Body of pancreas (tissue), 4 donors: ENCODE results near the gene NACA2. TPM values are rescaled to one million over a fixed set of nuclear protein-coding genes. Genes with fewer than 3 reads are reported as not detected.

Source experiments
- ATAC-seq: fragments of 150-250 bp; one replicate; pipeline ENCODE4 v1.9.1; 2016
- DNase-seq, 4 donors: peaks; one replicate each; pipeline ENCODE4 v3.0.0-alpha.2; 2019
- H3K27ac ChIP-seq, 4 donors: fragments of 200-600 bp; sonication (generic); 1 replicate in 3 of 4; 2 replicates in 1 of 4; pipeline versions ENCODE4 v1.5.1 to v1.6.1; 2016 to 2019; ENCODE audit warnings: mild to moderate bottlenecking in 1 of 4, mixed read lengths in 1 of 4, moderate library complexity in 1 of 4
- H3K27me3 ChIP-seq, 2 donors: fragments of 200-600 bp; sonication (generic); one replicate each; pipeline ENCODE4 v1.6.0; 2016; ENCODE audit warnings: mild to moderate bottlenecking in 1 of 2
- H3K36me3 ChIP-seq, 2 donors: fragments of 200-600 bp; sonication (generic); replicated peaks in 1 of 2; 2 replicates each; pipeline ENCODE4 v1.5.1; 2016; ENCODE audit warnings: low read depth in 2 of 2; ENCODE audit not compliant: insufficient read depth in 1 of 2
- H3K4me1 ChIP-seq: fragments of 200-600 bp; sonication (generic); one replicate; pipeline ENCODE4 v1.6.0; 2016
- H3K4me3 ChIP-seq, 2 donors: fragments of 200-600 bp; sonication (generic); 1 replicate in 1 of 2; 2 replicates in 1 of 2; pipeline ENCODE4 v1.5.1; 2016 to 2019
- H3K9me3 ChIP-seq, 3 donors: fragments of 200-600 bp; sonication (generic); 1 replicate in 2 of 3; 2 replicates in 1 of 3; pipeline ENCODE4 v1.5.1; 2016
- POLR2A ChIP-seq, 3 donors: fragments of 450-650 bp; IDR thresholded peaks; one replicate each; pipeline ENCODE4 v1.6.1; 2016; ENCODE audit warnings: antibody characterized with exemption in 3 of 3, mild to moderate bottlenecking in 2 of 3
- WGBS, 2 donors: methylation state at CpG; one replicate each; pipeline ENCODE4 v1.1.5; 2017; 5-methylcytosine and 5-hydroxymethylcytosine counted together
- intact Hi-C: fragments of 100-400 bp; cut with DNase I; formaldehyde crosslinking; loops from one replicate; pipeline ENCODE4 v1.15.1; 2023
- total RNA-seq, 2 donors: library from RNA; depleted of rRNA; stranded (reverse); fragments of >200 nt; gene quantifications; one replicate each; pipeline ENCODE4 v1.1.0, GENCODE V29; 2016
- TF ChIP-seq, protein P1 (sequence below), 7 experiments: fragments of 450-650 bp in 4 of 7; fragments of 200-600 bp in 3 of 7; sonication (generic) in 3 of 7; IDR thresholded peaks; one replicate each; pipeline ENCODE4 v1.5.1; 2016 to 2019; ENCODE audit warnings: antibody characterized with exemption in 7 of 7

NACA2 gene
- total RNA-seq, 2 donors from 2014 or later, result 1.6 TPM; not detected in 1

DNA sequence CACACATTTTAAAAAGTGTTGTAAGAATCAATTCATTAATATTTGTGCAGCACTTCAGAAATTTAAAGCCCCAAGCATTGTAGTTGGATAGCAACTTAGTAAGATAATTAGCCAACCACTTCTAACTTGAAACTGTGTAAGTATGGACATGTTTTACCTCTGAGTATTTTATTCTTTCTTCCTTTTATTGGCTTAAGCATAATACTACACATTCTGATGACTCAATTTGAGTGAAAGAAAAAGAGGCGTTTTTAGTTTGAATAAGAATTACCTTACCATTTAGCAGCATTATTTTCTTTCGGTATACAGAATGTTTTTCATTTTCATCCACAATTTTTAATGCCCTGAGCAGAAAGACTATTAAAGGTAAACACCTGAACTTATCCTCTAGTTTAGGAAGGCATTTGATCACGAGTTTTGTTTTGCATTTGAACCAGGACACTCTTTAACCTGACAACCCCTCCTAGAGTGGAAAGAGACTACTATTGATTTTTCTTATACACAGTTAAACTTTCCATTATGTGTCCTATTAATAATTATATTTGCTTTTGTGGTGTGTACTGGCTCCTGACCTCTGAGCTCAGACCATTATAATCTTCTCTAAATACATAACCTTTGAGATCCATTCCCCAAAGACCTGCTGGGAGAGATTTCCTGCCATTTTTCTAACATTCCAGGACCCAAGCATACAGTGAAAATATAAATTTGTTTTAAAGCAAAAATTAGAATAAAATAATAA is 9.2 kb downstream of the NACA2 start:
- no peaks in the 10 kb centered on the region for H3K9me3 ChIP-seq
- WGBS, 2 donors, result 17 to 23% methylated on average over 3 of the region's 3 CpGs
- no peak for ATAC-seq
- no peaks in the 10 kb centered on the region for H3K27me3 ChIP-seq
- TF ChIP-seq POLR2A (IDR thresholded peaks at IDR 0.05), result no peak
- TF ChIP-seq, protein P1, sequence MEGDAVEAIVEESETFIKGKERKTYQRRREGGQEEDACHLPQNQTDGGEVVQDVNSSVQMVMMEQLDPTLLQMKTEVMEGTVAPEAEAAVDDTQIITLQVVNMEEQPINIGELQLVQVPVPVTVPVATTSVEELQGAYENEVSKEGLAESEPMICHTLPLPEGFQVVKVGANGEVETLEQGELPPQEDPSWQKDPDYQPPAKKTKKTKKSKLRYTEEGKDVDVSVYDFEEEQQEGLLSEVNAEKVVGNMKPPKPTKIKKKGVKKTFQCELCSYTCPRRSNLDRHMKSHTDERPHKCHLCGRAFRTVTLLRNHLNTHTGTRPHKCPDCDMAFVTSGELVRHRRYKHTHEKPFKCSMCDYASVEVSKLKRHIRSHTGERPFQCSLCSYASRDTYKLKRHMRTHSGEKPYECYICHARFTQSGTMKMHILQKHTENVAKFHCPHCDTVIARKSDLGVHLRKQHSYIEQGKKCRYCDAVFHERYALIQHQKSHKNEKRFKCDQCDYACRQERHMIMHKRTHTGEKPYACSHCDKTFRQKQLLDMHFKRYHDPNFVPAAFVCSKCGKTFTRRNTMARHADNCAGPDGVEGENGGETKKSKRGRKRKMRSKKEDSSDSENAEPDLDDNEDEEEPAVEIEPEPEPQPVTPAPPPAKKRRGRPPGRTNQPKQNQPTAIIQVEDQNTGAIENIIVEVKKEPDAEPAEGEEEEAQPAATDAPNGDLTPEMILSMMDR (IDR thresholded peaks at IDR 0.05), result no peak
- no peak for DNase-seq
- no peak overlapping the region for H3K27ac ChIP-seq
- intact Hi-C loops, result no loop called here
- peaks cover 12% of the 10 kb centered on the region for H3K4me1 ChIP-seq
- no peak overlapping the region for H3K4me3 ChIP-seq
- H3K36me3 ChIP-seq, result no peaks in the 10 kb centered on the region

DNA sequence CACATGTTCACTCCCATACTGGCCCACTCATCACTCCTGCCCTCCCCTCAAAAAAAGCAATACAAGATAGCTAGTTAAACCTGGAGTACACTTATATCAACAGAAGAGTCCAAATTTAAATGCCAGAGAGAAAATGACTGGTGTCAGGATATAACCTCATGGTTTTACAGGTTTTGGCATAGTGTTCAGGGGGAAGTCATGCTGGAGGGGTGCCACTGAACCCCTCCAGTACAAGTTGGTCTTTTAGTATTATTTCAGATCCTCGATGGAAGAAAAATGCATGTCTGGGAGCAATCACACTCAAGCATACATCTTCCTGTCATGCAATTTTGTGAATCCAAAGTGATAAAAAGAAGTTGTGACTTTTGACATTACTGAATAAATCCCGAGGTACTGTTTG is 10.5 kb downstream of the NACA2 start:
- no peak for DNase-seq
- no peak overlapping the region for H3K27ac ChIP-seq

GRCh38 chr17:61579961-61580360 is 11.1 kb downstream of the NACA2 start:
- TF ChIP-seq, protein P1 (IDR thresholded peaks at IDR 0.05), result no peak
- no peak for ATAC-seq
- 71 to 86% methylated on average over 9 of the region's 9 CpGs for WGBS, 2 donors

More for the DNA sequence above, 10.5 kb downstream of the NACA2 start:
- no peaks in the 10 kb centered on the region for H3K27me3 ChIP-seq
- WGBS, 2 donors, result 63 to 71% methylated on average over 2 of the region's 2 CpGs
- no peak for TF ChIP-seq POLR2A (IDR thresholded peaks at IDR 0.05)
- TF ChIP-seq, protein P1 (IDR thresholded peaks at IDR 0.05), result no peak
- H3K4me3 ChIP-seq, result no peak overlapping the region
- no peak for ATAC-seq
- H3K4me1 ChIP-seq, result peaks cover 12% of the 10 kb centered on the region
- no peaks in the 10 kb centered on the region for H3K9me3 ChIP-seq
- intact Hi-C loops, result no loop called here
- no peaks in the 10 kb centered on the region for H3K36me3 ChIP-seq

DNA sequence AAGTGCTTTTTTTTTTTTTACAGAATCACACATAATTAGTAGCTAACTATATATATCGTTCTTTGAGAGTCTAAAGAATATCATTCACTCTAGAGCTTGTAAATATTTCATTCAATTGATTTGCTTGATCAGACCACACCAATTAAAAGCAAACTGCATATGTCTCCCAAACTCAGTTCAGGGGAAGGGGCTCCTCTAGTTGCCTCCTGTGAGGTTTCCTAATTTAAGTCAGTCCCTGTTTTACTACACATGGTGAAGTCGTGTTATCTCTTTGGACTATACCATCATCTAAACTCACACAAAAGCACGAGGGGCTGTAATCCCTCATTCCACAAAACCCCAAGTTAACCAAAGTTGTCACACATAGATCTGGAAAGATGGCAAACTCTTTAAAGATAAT is 11.7 kb downstream of the NACA2 start:
- no peak overlapping the region for H3K27ac ChIP-seq
- H3K9me3 ChIP-seq, result no peaks in the 10 kb centered on the region
- no peaks in the 10 kb centered on the region for H3K27me3 ChIP-seq
- H3K4me1 ChIP-seq, result peaks cover 12% of the 10 kb centered on the region
- WGBS, 2 donors, result 70 to 85% methylated on average over 3 of the region's 3 CpGs
- intact Hi-C loops, result no loop called here
- DNase-seq (no peak), ATAC-seq (no peak)
- TF ChIP-seq POLR2A (IDR thresholded peaks at IDR 0.05), result no peak
- TF ChIP-seq, protein P1 (IDR thresholded peaks at IDR 0.05), result no peak
- H3K36me3 ChIP-seq, result no peaks in the 10 kb centered on the region
- H3K4me3 ChIP-seq, result no peak overlapping the region

More at GRCh38 chr17:61579961-61580360, 11.1 kb downstream of the NACA2 start:
- H3K4me1 ChIP-seq, result peaks cover 12% of the 10 kb centered on the region
- intact Hi-C loops, result no loop called here
- no peaks in the 10 kb centered on the region for H3K9me3 ChIP-seq
- H3K4me3 ChIP-seq, result no peak overlapping the region
- H3K27ac ChIP-seq, result no peak overlapping the region
- H3K27me3 ChIP-seq, result no peaks in the 10 kb centered on the region
- no peak for DNase-seq
- no peaks in the 10 kb centered on the region for H3K36me3 ChIP-seq

DNA sequence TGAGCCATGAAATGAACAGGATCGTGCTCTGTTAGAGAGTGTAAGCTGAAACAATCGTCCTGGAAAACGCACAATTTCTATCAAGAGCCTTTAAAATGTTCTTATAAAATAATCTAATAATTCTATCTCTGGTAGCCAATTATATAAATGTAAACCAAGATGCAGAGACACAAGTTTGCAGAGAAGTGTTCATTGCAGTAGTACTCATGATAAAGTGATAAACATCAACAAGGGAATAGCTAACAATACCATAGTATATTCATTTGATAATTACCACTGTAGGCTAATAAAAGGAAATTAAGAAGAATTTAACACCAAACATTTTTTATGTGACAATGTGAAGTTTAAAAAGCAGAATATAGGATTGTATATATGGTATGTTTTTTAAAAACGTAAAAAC is 12.4 kb downstream of the NACA2 start:
- 90 to 94% methylated on average over 4 of the region's 4 CpGs for WGBS, 2 donors
- TF ChIP-seq, protein P1 (IDR thresholded peaks at IDR 0.05), result no peak
- no peak for TF ChIP-seq POLR2A (IDR thresholded peaks at IDR 0.05)
- DNase-seq (no peak), ATAC-seq (no peak)
- no peaks in the 10 kb centered on the region for H3K36me3 ChIP-seq
- no peaks in the 10 kb centered on the region for H3K9me3 ChIP-seq
- H3K27ac ChIP-seq, result no peak overlapping the region
- intact Hi-C loops, result no loop called here
- peaks cover 12% of the 10 kb centered on the region for H3K4me1 ChIP-seq
- H3K27me3 ChIP-seq, result no peaks in the 10 kb centered on the region
- no peak overlapping the region for H3K4me3 ChIP-seq
